ENCODE results near the gene CLSTN2. TPM values are rescaled to one million over a fixed set of nuclear protein-coding genes. Genes with fewer than 3 reads are reported as not detected.

CLSTN2 gene
- total RNA-seq, 1 donor from 2014 or later, result 80.9 TPM

GRCh38 chr3:140196970-140197369 is 262.0 kb downstream of the CLSTN2 start:
- H3K27me3 ChIP-seq (ENCODE audit: insufficient read depth, low read length), result no peaks in the 10 kb centered on the region
- no peak for FAIRE-seq

GRCh38 chr3:140198242-140198641 is 263.3 kb downstream of the CLSTN2 start:
- H3K4me2 ChIP-seq (ENCODE audit: low read length), result no peak overlapping the region
- no peaks in the 10 kb centered on the region for H3K4me1 ChIP-seq (ENCODE audit: insufficient read depth, low read length)
- Mint-ChIP-seq H3K4me3 (ENCODE audit: unreplicated experiment) (no peak overlapping the region), H3K27me3 (ENCODE audit: low read depth, unreplicated experiment) (no peaks in the 10 kb centered on the region), H3K36me3 (ENCODE audit: low read depth, unreplicated experiment) (peaks cover 7% of the 10 kb centered on the region), H3K4me1 (ENCODE audit: low read depth, unreplicated experiment) (peaks cover 1% of the 10 kb centered on the region), H3K9me3 (ENCODE audit: unreplicated experiment) (no peaks in the 10 kb centered on the region), H3K27ac (ENCODE audit: unreplicated experiment) (no peak overlapping the region)
- no peak overlapping the region for H3K27ac ChIP-seq (ENCODE audit: low read depth, low read length)
- H3K27me3 ChIP-seq (ENCODE audit: insufficient read depth, low read length), result no peaks in the 10 kb centered on the region
- no peaks in the 10 kb centered on the region for H3K9me3 ChIP-seq (ENCODE audit: insufficient read depth, low read depth, low read length)
- DNase-seq (ENCODE audit: low read depth) (no peak), FAIRE-seq (no peak)
- no peak overlapping the region for H2AFZ ChIP-seq (ENCODE audit: low read depth, low read length)
- no peak overlapping the region for H3K4me3 ChIP-seq (ENCODE audit: insufficient read depth, low read depth, low read length)
- H3K36me3 ChIP-seq (ENCODE audit: insufficient read depth, low read length), result no peaks in the 10 kb centered on the region
- TF ChIP-seq CTCF (IDR thresholded peaks at IDR 0.05; ENCODE audit: insufficient read depth, low read depth, low read length) (no peak), EZH2 (IDR thresholded peaks at IDR 0.05; ENCODE audit: insufficient read depth, low read length) (no peak)
- no peaks in the 10 kb centered on the region for H3K79me2 ChIP-seq (ENCODE audit: insufficient read depth, low read length)
- H4K20me1 ChIP-seq (ENCODE audit: insufficient read depth, low read length), result no peaks in the 10 kb centered on the region
- H3K9ac ChIP-seq (ENCODE audit: low read length), result no peak overlapping the region

More at GRCh38 chr3:140196970-140197369, 262.0 kb downstream of the CLSTN2 start:
- Mint-ChIP-seq H3K4me1 (ENCODE audit: low read depth, unreplicated experiment) (peaks cover 1% of the 10 kb centered on the region), H3K36me3 (ENCODE audit: low read depth, unreplicated experiment) (peaks cover 8% of the 10 kb centered on the region), H3K4me3 (ENCODE audit: unreplicated experiment) (no peak overlapping the region), H3K27ac (ENCODE audit: unreplicated experiment) (no peak overlapping the region), H3K9me3 (ENCODE audit: unreplicated experiment) (peaks cover 1% of the 10 kb centered on the region), H3K27me3 (ENCODE audit: low read depth, unreplicated experiment) (no peaks in the 10 kb centered on the region)
- no peaks in the 10 kb centered on the region for H4K20me1 ChIP-seq (ENCODE audit: insufficient read depth, low read length)
- no peak for DNase-seq (ENCODE audit: low read depth)
- H2AFZ ChIP-seq (ENCODE audit: low read depth, low read length), result no peak overlapping the region
- no peaks in the 10 kb centered on the region for H3K4me1 ChIP-seq (ENCODE audit: insufficient read depth, low read length)
- no peaks in the 10 kb centered on the region for H3K79me2 ChIP-seq (ENCODE audit: insufficient read depth, low read length)
- no peak overlapping the region for H3K4me2 ChIP-seq (ENCODE audit: low read length)
- no peak overlapping the region for H3K27ac ChIP-seq (ENCODE audit: low read depth, low read length)
- H3K4me3 ChIP-seq (ENCODE audit: insufficient read depth, low read depth, low read length), result no peak overlapping the region
- TF ChIP-seq EZH2 (IDR thresholded peaks at IDR 0.05; ENCODE audit: insufficient read depth, low read length) (no peak), CTCF (IDR thresholded peaks at IDR 0.05; ENCODE audit: insufficient read depth, low read depth, low read length) (no peak)
- H3K9me3 ChIP-seq (ENCODE audit: insufficient read depth, low read depth, low read length), result no peaks in the 10 kb centered on the region
- H3K36me3 ChIP-seq (ENCODE audit: insufficient read depth, low read length), result no peaks in the 10 kb centered on the region
- H3K9ac ChIP-seq (ENCODE audit: low read length), result no peak overlapping the region

- peaks cover 1% of the 10 kb centered on the region for H3K4me1 Mint-ChIP-seq (ENCODE audit: low read depth, unreplicated experiment)
- no peaks in the 10 kb centered on the region for H4K20me1 ChIP-seq (ENCODE audit: insufficient read depth, low read length)
- FAIRE-seq (no peak), DNase-seq (ENCODE audit: low read depth) (no peak)
- H3K27ac ChIP-seq (ENCODE audit: low read depth, low read length), result no peak overlapping the region
- no peak overlapping the region for H3K9ac ChIP-seq (ENCODE audit: low read length)
- no peaks in the 10 kb centered on the region for H3K4me1 ChIP-seq (ENCODE audit: insufficient read depth, low read length)
- peaks cover 2% of the 10 kb centered on the region for H3K27me3 Mint-ChIP-seq (ENCODE audit: low read depth, unreplicated experiment)
- no peaks in the 10 kb centered on the region for H3K9me3 ChIP-seq (ENCODE audit: insufficient read depth, low read depth, low read length)
- H3K4me3 Mint-ChIP-seq (ENCODE audit: unreplicated experiment), result no peak overlapping the region
- no peaks in the 10 kb centered on the region for H3K27me3 ChIP-seq (ENCODE audit: insufficient read depth, low read length)
- H3K9me3 Mint-ChIP-seq (ENCODE audit: unreplicated experiment), result no peaks in the 10 kb centered on the region
- TF ChIP-seq EZH2 (IDR thresholded peaks at IDR 0.05; ENCODE audit: insufficient read depth, low read length), result no peak
- no peak for TF ChIP-seq CTCF (IDR thresholded peaks at IDR 0.05; ENCODE audit: insufficient read depth, low read depth, low read length)
- H3K36me3 ChIP-seq (ENCODE audit: insufficient read depth, low read length), result no peaks in the 10 kb centered on the region
- peaks cover 2% of the 10 kb centered on the region for H3K36me3 Mint-ChIP-seq (ENCODE audit: low read depth, unreplicated experiment)
- no peak overlapping the region for H2AFZ ChIP-seq (ENCODE audit: low read depth, low read length)
- H3K79me2 ChIP-seq (ENCODE audit: insufficient read depth, low read length), result no peaks in the 10 kb centered on the region
- no peak overlapping the region for H3K27ac Mint-ChIP-seq (ENCODE audit: unreplicated experiment)
- H3K4me3 ChIP-seq (ENCODE audit: insufficient read depth, low read depth, low read length), result no peak overlapping the region
- no peak overlapping the region for H3K4me2 ChIP-seq (ENCODE audit: low read length)
These were observed 264.0 kb downstream of the CLSTN2 start for GRCh38 chr3:140199008-140199407.
